Thyroid gland (tissue), 4 donors: ENCODE data around the gene CMSS1. TPM values are rescaled to one million over a fixed set of nuclear protein-coding genes. Genes with fewer than 3 reads are reported as not detected.

Experiments
- DNase-seq, 2 donors: peaks; one replicate each; pipeline ENCODE4 v3.0.0-alpha.2; 2019
- H3K27ac ChIP-seq, 3 donors: fragments of 200-600 bp; sonication (generic); 1 replicate in 2 of 3; 2 replicates in 1 of 3; pipeline ENCODE4 v1.5.1; 2016 to 2019; ENCODE audit warnings: mild to moderate bottlenecking in 1 of 3, moderate library complexity in 1 of 3
- H3K27me3 ChIP-seq: fragments of 200-600 bp; sonication (generic); one replicate; pipeline ENCODE4 v1.5.1; 2019
- H3K36me3 ChIP-seq, 2 donors: fragments of 200-600 bp; sonication (generic); one replicate each; pipeline ENCODE4 v1.5.1; 2016 to 2019
- H3K4me1 ChIP-seq, 2 donors: fragments of 200-600 bp; sonication (generic); one replicate each; pipeline ENCODE4 v1.5.1; 2017 to 2019
- H3K4me3 ChIP-seq, 3 donors: fragments of 200-600 bp; sonication (generic); replicated peaks in 1 of 3; 1 replicate in 2 of 3; 2 replicates in 1 of 3; pipeline ENCODE4 v1.5.1; 2016; ENCODE audit warnings: mild to moderate bottlenecking in 1 of 3
- H3K9me3 ChIP-seq: fragments of 200-600 bp; sonication (generic); one replicate; pipeline ENCODE4 v1.5.1; 2017
- CTCF ChIP-seq, 6 experiments: fragments of 200-600 bp in 3 of 6; fragments of 450-650 bp in 3 of 6; sonication (generic) in 3 of 6; IDR thresholded peaks; one replicate each; pipeline ENCODE4 v1.5.1; 2016 to 2019; ENCODE audit warnings: antibody characterized with exemption in 6 of 6, mild to moderate bottlenecking in 2 of 6, inconsistent platforms in 1 of 6, moderate library complexity in 1 of 6
- POLR2A ChIP-seq, 2 donors: fragments of 450-650 bp; IDR thresholded peaks; one replicate each; pipeline ENCODE4 v1.6.1; 2017; ENCODE audit warnings: antibody characterized with exemption in 2 of 2, mild to moderate bottlenecking in 2 of 2, moderate library complexity in 1 of 2
- WGBS, 2 donors: methylation state at CpG; one replicate each; pipeline ENCODE4 v1.1.5; 2017; 5-methylcytosine and 5-hydroxymethylcytosine counted together
- intact Hi-C: fragments of 100-400 bp; cut with DNase I; formaldehyde crosslinking; loops from one replicate; pipeline ENCODE4 v1.15.1; 2023
- total RNA-seq, 4 donors: library from RNA; depleted of rRNA; stranded (reverse); fragments of >200 nt; gene quantifications; one replicate each; pipeline ENCODE4 v1.2.3, GENCODE V29; 2016

The CMSS1 gene
- total RNA-seq, 4 donors from 2014 or later: 7.7 to 15.0 (median 12.9) TPM

- no peak overlapping the region for H3K27ac ChIP-seq
- no peaks in the 10 kb centered on the region for H3K36me3 ChIP-seq
- intact Hi-C loops: no loop called here
- no peak for TF ChIP-seq POLR2A (IDR thresholded peaks at IDR 0.05)
- TF ChIP-seq CTCF (IDR thresholded peaks at IDR 0.05): no peak
- no peak for DNase-seq
- no peak overlapping the region for H3K4me3 ChIP-seq
- no peaks in the 10 kb centered on the region for H3K4me1 ChIP-seq
- WGBS, 2 donors: 91 to 93% methylated on average over 1 of the region's 1 CpG
- no peaks in the 10 kb centered on the region for H3K9me3 ChIP-seq
- no peaks in the 10 kb centered on the region for H3K27me3 ChIP-seq
Measured at GRCh38 chr3:99857278-99857677, 39.6 kb downstream of the CMSS1 start.

- intact Hi-C loops: no loop called here
- no peak for DNase-seq
- Histone ChIP-seq H3K4me1 (no peaks in the 10 kb centered on the region), H3K4me3 (no peak overlapping the region), H3K27me3 (no peaks in the 10 kb centered on the region), H3K36me3 (no peaks in the 10 kb centered on the region), H3K9me3 (no peaks in the 10 kb centered on the region), H3K27ac (no peak overlapping the region)
- 85 to 88% methylated on average over 2 of the region's 2 CpGs for WGBS, 2 donors
- TF ChIP-seq CTCF (IDR thresholded peaks at IDR 0.05) (no peak), POLR2A (IDR thresholded peaks at IDR 0.05) (no peak)
Measured at GRCh38 chr3:99858469-99858868, 40.8 kb downstream of the CMSS1 start.

GRCh38 chr3:99859825-99860224 is 42.2 kb downstream of the CMSS1 start:
- Histone ChIP-seq H3K27ac (no peak overlapping the region), H3K4me3 (no peak overlapping the region), H3K9me3 (no peaks in the 10 kb centered on the region), H3K4me1 (no peaks in the 10 kb centered on the region), H3K36me3 (no peaks in the 10 kb centered on the region), H3K27me3 (no peaks in the 10 kb centered on the region)
- intact Hi-C loops: no loop called here
- TF ChIP-seq CTCF (IDR thresholded peaks at IDR 0.05): no peak
- no peak for TF ChIP-seq POLR2A (IDR thresholded peaks at IDR 0.05)
- 68 to 73% methylated on average over 1 of the region's 1 CpG for WGBS, 2 donors
- no peak for DNase-seq

- H3K4me1 ChIP-seq: no peaks in the 10 kb centered on the region
- WGBS, 2 donors: 82 to 85% methylated on average over 1 of the region's 1 CpG
Measured at GRCh38 chr3:99861216-99861615, 43.6 kb downstream of the CMSS1 start.

GRCh38 chr3:99862208-99862607 is 44.5 kb downstream of the CMSS1 start:
- intact Hi-C loops: no loop called here
- Histone ChIP-seq H3K27me3 (no peaks in the 10 kb centered on the region), H3K36me3 (no peaks in the 10 kb centered on the region), H3K4me1 (no peaks in the 10 kb centered on the region), H3K9me3 (no peaks in the 10 kb centered on the region), H3K4me3 (no peak overlapping the region), H3K27ac (no peak overlapping the region)
- 85 to 88% methylated on average over 2 of the region's 2 CpGs for WGBS, 2 donors
- no peak for DNase-seq
- TF ChIP-seq CTCF (IDR thresholded peaks at IDR 0.05) (no peak), POLR2A (IDR thresholded peaks at IDR 0.05) (no peak)

More at GRCh38 chr3:99861216-99861615, 43.6 kb downstream of the CMSS1 start:
- Histone ChIP-seq H3K27ac (no peak overlapping the region), H3K4me3 (no peak overlapping the region), H3K27me3 (no peaks in the 10 kb centered on the region), H3K9me3 (no peaks in the 10 kb centered on the region), H3K36me3 (no peaks in the 10 kb centered on the region)
- intact Hi-C loops: no loop called here
- TF ChIP-seq POLR2A (IDR thresholded peaks at IDR 0.05) (no peak), CTCF (IDR thresholded peaks at IDR 0.05) (no peak)
- no peak for DNase-seq
